HG03039 (cell line): Measurements from ENCODE around the gene SLFNL1.

Source experiments
- ATAC-seq: cut with Tn5 transposase; IDR thresholded peaks from one replicate; pipeline ENCODE4 v1.9.1; 2021; ENCODE audit warnings: mild to moderate bottlenecking, moderate library complexity; ENCODE audit not compliant: unreplicated experiment

SLFNL1 gene

DNA sequence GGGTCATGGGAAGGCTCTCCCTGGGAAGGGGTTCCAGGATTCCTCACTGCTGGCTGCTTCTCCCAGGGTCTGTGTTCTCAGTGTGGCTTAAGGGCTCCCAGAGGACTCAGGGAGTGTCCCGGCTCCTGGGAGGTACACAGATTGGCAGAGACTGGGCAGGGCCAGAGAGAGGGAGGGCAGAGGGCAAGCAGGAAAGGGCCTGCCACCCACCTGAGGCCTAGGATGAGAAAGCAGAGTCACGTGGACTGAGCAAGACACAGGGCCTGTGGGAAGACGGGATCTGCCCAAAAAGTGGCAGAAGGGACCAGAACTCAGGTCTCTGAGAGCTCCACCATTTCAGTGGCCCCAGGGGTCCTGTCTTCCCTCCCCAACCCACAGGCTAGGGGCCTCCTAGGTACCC lies 871 bp downstream of the SLFNL1 start:
- ATAC-seq, result no peak

DNA sequence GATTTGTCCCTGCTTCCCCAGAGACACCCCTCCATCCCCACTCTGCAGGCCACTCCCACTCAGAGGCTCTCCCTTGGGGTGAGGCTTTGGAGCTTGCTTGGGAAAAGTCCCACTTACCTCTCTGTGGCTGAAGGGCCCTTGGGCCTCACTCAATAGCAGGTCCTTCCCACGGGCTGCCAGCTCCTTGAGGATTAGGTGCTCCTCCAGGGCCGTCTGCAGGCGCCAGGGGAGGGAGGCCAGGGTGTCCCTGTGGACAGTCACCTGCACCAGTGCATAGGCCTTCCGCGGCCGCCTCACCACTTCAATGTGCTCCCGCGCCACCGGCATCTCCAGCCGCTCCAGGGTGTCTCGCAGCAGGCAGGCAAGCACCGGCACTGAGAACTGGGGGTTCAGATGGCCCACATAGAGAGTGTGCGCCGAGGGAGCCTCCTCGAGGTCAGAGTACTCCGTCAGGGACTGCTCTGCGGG lies 1.4 kb downstream of the SLFNL1 start:
- no peak for ATAC-seq

DNA sequence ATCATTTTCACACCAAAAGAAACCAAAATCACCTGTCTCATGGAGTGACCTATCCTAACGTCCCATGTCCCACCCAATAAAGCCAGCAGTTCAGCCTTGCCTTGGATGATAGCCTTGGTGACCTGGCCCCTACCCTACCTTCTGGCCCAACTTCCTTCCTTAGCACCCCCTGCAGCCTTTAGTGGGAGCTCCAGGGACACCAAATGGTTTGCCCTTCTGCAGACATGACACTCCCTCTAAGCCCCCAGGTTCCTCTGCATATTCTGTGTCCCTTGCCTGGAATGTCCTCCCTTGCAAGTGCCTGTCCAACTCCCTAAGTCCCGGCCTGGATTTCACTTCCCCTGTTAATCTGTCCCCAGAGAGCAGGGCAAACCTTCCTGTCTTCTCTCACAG lies 2.2 kb downstream of the SLFNL1 start:
- no peak for ATAC-seq

DNA sequence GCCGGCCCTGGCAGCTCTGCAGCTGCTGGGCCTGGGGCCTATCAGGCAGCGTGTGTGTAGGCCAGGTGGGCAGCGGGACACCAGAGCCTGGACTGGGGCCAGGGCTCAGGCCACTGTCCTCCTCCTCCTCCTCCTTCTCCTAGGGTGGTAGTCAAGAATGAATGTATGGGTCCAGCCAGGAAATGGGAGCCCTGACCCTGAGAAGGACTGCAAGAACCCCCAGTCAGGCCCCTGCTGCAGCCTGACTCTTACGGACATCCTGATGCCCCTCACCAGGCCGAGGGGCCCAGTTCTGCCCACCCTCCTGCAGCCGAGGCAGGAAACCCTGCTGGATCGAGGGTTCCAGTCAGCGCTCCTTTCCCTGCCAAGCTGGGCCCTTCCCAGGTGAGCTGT lies 3.5 kb downstream of the SLFNL1 start:
- no peak for ATAC-seq

DNA sequence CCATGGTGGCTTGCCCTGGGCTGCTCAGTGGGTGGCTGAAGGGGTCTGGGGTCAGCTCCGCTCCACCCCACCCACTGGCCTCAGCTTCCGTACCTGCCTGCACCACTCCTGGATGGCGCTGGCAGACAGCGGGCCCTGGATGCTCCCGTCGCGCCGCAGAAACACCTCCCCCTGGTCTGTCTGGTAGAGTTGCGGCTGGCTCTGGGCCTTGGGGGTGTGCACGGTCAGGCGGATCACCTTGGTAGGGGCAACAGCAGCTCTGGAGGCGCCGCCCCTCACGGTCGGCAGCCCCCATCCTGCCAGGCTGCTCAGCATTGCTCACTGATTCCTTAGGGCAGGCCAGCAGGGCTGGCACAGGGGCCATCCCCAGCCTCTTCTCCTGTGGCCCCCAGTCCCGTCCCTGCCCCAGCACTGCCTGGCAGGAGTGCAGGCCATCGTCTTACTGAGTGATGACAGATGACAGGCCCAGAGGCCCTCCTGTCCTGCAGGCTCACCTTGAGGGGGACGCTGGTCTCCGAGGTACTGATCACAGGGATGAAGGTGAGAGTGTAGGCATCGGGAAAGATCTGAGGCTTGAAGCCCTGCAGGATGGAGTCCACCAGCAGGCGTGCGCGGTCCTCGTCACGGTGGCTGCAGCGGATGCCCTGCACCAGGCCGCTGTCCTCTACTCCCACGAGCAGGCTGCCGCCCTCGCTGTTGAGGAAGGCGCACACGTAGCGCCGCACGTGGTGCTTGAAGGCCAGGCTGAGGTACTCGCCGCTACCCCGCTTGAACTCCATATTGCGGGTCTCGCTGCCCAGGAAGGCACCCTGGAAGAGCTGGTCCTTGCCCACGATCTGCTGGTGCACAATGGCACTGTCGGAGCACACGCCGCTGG lies 4.1 kb downstream of the SLFNL1 start:
- no peak for ATAC-seq

DNA sequence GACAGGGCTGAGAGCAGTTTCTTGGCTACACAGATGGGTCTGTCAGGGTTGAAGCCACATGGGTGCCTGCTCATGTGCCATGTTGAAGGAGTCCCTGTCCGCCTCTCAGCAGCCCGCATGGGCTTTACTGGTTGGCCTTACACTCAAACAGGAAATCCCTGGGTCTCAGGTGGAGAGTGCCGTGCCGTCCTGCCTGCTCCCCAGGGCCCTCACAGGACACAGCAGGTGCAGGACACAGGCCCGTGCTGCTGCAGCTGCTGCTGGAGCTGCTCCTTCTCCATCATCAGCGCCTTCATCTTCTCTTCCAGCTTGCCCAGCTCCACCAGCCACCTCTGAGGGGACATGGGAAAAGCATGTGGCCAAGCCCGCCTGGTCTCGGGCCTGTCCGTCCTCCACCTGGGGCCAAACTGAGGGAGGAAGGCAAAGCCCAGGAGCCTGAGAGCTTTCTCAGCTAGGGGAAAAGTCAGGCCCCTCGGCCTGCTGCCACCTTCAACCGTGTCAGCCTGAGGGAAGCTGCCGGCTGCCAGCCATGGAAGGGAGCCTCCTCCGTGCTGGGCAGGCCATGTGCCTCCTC lies 5.5 kb downstream of the SLFNL1 start:
- no peak for ATAC-seq

DNA sequence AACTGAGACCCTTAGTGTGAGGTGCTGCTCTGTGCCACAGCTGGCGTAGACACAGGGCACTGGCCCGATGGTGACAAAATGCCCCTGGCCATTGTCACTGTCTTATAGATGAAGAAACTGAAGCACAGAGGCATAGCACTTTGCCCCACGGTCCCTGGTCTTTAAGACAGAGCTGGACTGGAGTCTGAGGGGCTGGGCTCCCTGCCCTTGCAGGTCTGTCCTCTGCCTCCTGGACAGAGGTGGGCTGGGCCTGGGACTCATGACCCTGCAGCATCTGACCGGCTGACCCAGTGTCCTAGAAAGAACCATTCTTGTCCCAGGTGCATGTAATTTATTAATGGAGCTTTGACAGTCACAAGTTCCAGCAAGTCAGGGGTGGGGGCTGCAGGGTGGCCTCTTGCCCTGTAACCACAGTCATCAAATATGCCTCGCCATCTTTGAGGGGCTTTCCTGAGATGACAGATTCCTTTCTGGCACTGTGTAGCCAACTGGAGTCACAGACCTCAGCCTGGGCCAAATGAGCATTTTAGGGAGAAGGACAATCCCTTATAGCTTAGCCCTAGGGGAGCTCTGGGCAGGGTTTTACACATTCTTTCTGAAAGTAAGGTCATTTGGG lies 6.1 kb downstream of the SLFNL1 start:
- ATAC-seq, result no peak

DNA sequence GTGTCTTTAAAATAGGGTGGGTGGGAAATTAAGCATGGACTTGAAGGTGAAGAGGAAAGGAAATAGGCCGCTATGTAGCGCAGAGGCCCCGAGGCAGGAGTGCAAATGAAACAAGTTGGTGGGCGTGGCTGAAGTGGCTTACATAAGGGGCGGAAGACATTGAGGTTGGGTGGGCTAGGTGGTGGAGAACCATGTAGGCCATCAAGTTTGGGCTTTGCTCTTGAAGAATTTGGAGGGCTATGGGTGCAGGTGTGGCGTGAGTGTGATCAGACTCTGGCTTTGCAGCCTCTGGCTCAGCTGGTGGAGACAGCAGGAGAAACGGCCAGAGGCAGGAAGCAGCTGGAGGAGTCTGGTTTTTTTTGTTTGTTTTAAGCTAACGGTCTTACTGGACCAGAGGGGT lies 6.7 kb downstream of the SLFNL1 start:
- ATAC-seq, result no peak

DNA sequence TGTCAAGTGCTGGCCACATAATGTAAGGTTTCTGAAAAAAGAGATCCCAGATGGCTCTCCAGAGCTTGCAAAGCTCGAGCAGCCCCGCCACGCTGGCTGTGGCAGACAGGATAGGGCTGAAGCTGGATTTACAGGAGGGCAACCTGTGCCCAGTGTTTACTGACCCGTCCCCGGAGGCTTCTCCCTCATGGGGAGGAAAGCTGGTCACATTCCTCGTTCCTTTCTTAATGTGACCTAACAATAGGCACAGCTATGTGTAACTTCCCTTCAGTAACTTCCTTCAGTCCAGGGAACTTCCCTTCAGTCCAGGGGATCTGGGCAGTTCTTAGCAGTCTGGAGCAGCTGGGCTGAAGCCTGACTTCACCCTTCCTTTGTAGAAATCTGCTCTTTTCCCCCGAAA lies 7.7 kb downstream of the SLFNL1 start:
- no peak for ATAC-seq

DNA sequence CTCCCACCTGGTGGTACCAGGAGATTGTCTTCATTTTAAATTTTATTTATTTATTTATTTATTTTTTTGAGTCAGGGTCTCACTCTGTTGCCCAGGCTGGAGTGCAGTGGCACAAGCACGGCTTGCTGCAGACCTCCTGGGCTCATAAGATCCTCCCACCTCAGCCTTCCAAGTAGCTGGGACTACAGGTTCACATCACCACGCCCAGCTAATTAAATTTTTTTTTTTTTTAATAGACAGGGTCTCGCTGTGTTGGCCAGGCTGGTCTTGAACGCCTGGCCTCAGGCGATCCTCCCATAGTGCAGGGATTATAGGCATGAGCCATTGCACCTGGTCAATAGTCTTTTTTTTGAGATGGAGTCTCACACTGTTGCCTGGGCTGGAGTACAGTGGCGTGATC lies 8.5 kb downstream of the SLFNL1 start:
- ATAC-seq, result no peak

DNA sequence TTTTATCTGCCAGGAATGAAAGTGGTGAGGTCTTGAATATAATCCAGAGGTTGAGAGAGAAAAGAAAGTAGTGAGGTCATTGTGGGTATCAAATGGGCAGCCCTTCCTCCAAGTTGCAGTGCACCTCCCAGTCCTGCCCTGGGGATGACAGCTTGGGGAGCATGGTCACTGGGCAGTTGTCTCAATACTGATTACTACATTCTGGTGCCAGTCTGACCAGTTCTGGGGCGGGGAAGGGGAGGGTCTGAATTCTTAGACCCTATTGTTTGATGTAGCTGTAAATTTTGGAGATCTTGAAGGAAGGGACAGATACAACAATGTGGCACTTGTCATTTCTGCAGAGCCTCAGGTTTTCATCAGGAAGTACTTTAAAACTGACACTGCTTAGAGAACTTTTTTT lies 11.2 kb downstream of the SLFNL1 start:
- no peak for ATAC-seq

DNA sequence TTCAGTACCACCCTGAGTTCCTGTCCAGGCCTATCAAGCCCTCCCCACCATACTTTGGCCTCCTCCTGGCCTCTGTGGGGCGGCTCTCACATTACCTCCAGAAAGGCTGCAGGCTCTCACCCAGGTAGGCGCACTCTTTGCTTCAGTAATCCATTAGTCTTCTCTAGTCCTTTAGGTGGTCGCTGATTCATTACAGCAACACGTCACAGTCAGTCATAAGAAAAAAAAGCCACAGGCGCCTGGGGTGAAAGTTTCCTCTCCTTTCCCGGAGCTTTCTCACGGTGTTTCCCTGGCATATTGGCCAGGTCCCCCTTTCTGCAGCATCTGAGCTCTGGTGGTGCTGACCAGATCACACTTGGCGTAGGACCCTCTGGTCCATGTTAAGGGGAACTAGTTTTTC lies 12.1 kb downstream of the SLFNL1 start:
- no peak for ATAC-seq

DNA sequence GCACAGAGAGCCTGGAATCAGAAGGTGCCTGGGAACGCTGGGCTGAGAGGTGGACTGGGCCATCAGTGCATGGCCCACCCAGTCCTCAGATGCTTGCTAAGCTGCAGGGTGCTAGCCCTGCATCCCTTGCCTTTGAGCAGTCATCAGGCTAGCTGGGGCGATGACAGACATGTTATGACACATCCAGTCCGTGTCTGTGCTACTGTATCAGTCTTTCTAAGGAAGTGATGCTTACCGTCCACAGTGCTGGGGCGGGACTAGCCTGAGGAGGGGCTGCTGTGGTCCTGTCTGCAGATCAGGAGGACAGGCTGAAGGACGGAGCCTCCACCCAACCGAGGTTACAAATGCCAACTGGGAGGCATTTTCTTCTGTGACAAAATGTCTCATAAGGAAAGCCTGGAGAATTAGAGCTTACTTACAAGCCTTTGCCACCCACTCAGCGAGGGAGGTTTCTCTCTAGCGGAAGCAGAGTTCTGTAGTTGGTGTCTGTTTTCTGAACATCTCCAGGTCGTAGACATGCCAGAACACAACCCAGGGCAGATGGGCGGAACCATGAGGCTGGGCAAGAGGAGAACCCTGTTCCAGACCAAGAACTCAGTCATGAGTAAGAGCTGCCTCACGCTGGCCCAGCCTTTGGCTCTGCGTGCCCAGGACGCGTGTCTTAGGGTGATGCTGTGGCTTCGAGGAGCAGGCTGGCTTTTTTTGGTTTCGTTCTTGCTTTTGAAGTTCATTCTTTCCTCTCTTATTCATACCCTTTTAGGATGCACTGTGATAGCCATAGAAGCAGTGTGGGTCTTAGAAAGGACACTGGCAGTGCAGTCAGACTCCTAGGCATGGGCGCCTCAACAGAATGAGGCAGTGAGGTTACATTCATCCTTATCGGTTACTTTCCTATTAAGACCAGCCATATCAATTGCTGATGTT lies 14.3 kb downstream of the SLFNL1 start:
- ATAC-seq, result no peak

DNA sequence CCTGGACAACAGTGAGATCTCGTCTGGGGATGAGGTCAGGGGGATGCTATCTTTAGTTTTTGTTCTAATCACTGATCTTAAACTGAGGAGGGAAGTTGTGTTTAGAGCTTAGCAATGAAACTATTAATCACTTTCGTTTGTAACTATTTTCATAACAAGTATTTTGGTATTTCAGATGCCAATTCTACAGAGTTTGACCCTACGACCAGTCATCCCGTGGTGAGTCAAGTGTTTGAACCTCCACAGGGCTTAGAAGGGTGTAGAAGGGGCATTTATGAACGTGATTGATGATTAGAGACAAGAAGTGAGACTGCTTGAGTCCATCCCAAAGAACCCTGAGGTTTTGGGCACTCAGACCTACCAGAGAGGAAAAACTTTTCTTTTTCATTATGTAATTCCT lies 15.6 kb downstream of the SLFNL1 start:
- no peak for ATAC-seq

DNA sequence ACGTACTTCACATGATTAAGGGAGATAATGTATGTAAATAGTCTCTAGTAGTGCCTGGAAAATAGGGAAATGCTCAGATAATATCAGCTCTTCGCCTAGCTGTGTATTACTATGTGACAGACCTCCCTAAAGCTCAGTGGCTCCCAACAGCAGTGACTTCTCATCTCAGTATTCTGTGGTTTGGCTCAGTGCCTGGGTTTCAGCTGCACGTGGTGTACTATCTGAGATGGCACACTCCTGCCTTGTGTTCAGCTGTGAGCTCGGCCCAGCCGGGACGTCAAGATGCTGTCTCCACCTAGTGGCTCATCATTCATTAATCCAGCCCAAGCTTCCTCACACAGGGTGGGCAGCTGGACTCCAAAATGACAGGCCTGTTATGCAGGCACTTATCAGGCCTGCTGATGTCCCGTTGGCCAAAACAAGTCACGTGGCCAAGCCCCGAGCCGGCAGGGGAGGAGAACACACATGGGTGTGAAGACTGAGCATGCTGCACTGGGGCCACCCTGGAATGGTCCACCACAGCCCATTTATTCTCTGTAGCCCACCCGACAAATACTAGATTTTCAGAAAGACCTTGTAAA lies 17.8 kb downstream of the SLFNL1 start:
- ATAC-seq, result peak; percentile 91

DNA sequence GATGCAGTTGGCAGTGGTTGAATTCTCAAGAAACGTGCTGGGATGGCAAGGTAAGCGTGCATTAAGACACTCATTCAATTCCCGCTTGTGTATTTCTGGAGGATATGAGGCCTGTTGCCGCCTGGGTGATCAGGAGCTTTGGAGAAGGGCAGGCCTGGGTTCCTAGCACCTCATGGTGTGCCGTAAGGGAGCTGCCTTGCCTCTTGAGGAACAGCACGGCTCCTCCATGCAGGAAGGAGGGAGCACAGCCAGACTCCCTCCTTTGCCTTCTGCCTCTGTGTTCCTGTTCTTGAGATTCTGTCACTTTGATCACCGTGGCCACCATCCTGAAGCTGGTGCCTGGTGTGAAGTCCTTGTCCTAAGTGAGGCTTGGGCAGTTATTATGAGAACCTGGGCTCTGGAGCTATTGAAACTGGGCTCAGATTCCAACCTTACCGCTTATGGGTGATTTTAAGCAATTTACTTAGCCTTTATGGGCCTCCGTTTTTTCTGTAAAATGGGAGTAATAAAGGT lies 18.3 kb downstream of the SLFNL1 start:
- ATAC-seq, result no peak

DNA sequence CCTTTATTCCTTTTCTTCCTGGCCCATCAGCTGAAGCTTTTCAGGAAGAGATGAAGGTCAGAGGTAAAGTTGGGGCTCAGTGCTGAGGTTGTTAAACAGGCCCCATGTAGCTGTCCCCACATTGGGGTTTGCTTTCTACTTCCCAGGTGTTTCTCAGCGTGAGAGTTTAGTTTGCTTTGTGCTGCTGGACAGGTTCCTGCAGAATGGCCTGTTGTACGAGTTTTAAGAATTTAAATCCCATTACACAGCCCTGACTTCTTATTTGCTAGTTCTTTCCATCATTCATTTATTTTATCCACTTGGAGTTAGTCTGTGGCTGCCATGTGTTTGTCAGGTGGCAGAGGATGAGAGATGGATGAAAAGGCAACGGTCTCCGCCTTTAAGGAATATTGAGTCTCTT lies 22.9 kb downstream of the SLFNL1 start:
- ATAC-seq, result no peak

DNA sequence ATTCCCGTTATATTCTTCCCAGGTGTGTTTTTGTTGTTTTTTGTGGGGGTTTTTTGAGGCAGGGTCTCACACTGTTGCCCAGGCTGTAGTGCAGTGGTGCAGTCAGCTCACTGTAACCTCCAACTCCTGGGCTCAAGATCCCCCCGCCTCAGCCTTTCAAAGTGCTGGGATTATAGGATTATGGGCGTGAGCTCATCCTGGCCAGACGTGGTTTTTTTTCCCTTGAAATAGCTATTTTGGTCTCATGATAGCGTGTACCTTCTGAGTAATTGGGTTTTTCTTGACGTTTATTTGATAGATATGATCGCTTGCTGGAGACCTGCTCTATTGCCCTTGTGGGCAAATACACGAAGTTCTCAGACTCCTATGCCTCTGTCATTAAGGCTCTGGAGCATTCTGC lies 24.4 kb downstream of the SLFNL1 start:
- no peak for ATAC-seq

DNA sequence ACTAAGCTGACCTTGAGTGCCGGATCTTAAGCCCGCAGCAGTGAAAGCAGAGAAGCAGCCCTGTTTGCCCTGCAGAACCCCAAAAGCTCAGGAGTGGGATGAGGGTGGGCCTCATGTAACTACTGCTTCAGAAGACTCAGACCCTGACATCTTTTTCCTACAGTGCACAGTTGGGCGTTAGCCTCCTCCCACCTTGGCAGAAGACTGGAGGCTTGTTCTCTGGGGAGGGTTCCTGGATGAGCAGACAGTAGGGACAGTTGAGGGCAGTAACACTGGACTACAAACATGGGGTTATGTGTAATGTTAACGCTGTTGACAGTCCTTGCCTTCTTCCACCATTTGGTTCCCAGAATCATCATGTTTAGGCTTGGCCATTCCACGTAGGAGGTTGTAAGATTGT lies 32.5 kb downstream of the SLFNL1 start:
- ATAC-seq, result no peak

DNA sequence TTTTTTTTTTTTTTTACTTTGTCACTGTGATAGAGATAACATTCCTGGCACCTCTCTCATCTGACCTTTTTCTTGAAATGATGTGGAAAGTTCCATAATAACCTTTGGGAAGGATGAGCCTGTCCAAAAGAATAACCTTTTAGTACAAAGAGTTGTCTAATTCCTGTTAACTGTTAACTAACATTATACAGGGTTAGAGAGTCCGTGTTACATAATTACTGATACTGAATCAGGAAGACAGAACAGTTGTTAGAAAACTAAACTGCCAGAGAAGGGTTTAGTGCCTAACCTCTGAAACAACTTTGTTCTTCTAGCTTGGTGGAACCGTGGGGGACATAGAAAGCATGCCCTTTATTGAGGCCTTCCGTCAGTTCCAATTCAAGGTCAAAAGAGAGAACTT lies 33.2 kb downstream of the SLFNL1 start:
- no peak for ATAC-seq
